LHCN-M2 (cell line): ENCODE results near the gene SUSD6. TPM values are rescaled to one million over a fixed set of nuclear protein-coding genes. Genes with fewer than 3 reads are reported as not detected.
A peak's percentile ranks its signal among the peaks of the same experiment; 100 is the strongest.
"Not testable (repeated sequence)": the region's sequence is repeated elsewhere in the genome, so short reads cannot be mapped to it uniquely, and the experiment has no call there.

ENCODE experiments used
- DNase-seq: peaks from one replicate; pipeline ENCODE4 v3.0.0-alpha.2; 2012; ENCODE audit warnings: low read depth
- total RNA-seq: library from RNA; depleted of rRNA; stranded (reverse); fragments of >200 nt; gene quantifications from 2 replicates; pipeline ENCODE4 v1.2.3, GENCODE V29; 2014

SUSD6 gene
- total RNA-seq, 1 experiment from 2014 or later: 6.8 TPM

DNA sequence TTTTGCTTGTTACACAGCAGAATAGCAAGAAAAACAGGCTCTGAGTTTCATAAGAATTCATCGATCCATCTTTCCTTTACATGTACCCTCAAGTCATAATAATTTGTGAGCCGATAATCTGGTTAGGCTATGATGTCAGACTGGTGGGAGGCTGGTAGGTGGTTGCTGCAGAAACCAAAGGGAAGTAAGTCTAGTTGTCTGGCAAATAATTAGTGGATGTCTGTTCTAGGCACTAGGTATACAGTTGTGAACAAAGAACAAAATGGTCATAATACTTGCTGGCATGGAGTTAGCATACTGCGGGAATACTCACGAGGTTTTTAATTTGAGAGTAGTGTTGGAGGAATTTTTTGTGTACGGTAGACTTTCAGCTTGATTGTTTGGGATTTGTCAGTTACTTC is 8.8 kb downstream of the SUSD6 start:
- no peak for DNase-seq

DNA sequence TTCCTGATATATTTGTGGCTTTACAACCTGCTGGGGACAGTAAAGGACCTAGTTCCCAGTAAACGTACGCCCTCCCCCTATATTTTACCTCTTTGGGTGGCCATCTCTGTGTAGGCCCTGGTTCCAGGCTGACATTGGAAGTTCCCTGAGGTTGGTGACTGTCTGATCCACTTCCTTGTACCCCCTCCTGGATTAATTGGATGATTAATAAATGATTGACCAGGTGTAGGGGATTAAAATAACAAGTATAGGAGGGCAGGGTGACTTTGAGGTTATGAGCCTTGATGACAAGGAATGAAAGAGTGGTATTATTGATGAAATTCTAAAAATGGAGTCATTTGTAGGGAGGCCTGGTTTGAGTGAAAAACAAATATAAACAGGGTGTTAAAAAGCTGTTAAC is 9.6 kb downstream of the SUSD6 start:
- DNase-seq: no peak

DNA sequence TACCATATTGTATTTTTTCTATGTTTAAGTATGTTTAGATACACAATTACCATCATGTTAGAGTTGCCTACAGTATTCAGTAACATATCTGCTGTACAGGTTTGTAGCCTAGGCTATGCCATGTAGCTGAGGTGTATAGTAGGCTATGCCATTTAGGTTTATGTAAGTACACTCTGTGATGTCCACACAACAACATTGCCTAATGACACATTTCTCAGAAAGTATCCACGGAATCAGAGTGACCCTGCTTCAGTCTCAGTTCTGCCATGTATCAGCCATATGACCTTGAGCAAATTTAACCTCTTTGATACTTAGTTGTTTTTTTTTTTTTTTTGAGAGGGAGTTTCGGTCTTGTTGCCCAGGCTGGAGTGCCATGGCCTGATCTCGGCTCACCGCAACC is 12.7 kb downstream of the SUSD6 start:
- DNase-seq: no peak

DNA sequence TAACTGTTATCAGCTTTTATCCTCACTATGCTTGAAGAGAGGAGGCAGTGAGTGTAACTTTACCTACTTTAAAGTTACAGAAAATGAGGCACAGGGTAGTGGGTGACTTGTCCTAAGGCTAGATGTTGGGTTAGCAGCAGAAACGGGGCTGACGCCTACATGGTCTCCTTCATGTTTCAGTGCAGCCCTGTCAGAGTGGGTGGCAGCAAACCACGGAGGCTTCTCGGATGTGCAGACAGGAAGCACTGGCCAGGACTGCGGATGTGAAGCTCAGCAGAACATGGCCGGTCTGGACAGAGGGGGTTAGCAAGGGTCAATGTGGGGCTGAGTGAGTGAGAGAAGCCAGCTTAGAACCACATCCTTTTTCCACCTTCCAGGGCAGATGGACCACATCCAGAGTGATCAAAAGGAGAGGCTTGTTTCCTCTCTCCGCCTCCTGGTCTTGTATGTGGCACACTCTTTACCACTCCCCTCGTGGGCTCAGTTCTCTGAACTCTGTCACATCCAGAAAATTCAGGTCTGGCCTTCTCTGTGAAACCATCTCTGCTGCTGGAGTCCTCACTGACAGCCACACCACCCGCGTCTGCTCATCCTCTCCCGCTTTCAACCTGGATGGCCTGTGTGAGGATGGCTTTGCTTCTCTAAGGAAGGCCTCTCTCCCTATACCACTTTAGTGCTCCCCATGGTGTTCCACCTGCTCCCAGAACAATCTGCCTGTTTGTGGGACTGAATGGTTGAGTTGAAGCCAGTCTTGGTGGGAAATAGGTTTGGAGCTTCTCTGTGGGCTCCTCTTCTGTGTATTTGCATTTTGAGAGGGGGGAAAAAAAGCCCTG is 14.1 kb downstream of the SUSD6 start:
- peak; percentile 24 for DNase-seq

DNA sequence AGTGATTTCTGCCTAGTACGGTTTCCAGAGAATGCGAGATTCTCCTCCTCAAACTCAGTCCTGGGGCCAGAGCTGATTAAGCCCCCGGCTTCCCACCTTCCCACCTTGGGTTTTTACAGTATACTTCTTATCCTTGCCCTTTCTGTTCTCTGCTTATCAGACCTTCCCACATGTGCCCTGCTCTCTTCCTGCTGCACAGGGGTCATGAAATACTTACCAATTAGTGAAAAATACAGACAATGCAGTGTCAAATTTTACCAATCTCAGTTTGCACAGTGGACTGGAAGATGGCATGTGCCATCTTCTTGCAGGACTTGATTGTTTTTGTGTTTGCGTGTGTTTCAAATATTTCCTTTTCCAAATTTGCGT is 14.7 kb downstream of the SUSD6 start:
- DNase-seq: no peak

DNA sequence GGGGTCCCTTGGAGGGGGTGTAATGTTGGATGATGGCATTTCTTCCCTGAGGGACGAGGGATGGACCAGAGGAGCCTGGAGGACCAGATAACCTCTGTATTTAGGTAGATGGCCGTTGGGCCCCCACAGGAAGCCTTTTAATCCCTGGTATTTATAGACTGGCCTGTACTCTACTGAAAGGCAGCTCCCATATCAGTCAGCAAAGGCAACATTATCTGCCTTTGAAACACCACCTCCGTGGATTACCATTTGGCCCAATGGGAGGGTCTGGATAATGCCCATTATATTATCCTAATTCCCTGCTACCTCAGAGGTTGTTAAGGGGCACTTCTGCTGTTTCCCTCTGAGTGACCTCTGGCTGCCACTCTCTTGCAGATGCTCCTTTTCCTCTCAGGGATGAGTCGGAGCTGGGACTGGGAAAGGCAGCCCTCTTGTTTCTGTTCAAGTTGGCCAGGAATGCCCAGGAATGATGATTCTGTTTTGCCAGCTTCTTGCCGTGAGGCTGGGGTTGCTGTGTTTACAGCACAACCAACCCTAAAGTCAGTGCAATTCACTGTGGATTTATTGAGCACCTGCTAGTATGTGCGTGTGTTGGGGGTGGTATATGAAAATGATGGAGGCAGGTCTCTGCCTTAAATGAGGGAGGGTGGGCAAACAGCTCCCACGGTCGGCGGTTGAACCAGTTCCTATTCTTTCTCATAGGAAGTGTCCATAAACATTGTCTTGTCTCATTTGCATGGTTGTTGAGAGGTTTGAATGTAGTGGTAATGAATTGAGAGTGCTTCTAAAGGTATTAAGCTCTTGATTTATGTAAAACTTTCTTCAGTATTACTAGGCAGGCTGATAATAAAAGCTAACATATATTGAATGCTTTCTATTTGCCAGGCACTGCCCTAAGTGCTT is 18.1 kb downstream of the SUSD6 start:
- peak; percentile 43 for DNase-seq

DNA sequence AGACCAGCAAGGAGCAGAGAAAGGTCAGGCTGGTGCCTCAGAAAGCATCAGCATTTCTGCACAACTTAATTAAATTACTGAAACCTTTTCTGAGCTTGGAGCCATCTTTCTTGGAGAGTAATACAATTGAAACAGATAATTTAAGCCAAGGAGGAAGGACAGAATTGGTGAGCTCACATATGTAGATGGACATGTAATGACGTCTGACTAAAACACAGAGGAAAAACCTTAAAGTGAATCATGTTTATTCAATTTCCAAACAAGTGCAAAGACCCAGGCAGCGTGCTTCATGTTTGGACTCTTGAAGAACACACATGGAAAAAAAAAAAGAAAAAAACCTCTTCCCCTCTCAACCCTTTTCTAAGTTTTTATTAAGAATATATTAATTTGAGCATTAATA is 19.0 kb downstream of the SUSD6 start:
- DNase-seq: no peak

DNA sequence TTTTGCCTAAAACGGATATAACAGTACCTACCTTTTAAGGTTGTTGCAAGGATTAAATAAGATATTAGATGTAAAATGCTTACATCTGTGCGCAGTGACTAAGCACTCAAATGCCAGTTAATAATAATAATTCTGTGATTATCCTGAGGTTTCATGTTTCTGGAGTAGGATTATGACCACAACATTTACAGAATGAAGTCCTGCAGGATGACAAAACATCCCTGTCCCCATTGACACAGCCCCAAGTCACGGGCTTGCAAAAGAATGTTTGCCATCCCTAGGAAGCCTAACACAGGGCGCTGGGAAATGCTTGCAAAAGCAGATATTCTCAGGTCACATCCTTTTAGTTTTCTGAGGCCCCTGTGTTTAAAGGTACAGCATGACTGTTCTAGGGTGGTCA is 20.1 kb downstream of the SUSD6 start:
- no peak for DNase-seq

DNA sequence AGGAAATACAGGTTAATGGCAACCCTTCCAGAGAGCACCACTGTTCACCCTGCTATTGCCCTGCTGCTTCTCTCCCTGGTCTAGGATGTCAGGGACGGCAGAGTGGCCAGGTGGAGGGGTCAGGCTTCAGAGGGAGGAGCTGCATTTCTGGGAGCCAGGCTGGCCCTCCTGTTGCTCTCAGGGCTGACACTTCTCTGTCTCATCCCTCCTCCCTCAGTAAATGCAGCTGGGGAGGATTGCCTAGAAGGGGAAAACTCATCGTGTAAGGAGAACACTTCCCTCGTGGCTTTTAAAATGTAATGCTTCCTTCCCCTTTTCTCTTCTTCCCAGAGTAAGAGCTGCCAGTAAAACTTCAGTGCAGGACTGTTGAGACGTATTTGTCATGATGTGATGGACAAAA is 20.8 kb downstream of the SUSD6 start:
- no peak for DNase-seq

DNA sequence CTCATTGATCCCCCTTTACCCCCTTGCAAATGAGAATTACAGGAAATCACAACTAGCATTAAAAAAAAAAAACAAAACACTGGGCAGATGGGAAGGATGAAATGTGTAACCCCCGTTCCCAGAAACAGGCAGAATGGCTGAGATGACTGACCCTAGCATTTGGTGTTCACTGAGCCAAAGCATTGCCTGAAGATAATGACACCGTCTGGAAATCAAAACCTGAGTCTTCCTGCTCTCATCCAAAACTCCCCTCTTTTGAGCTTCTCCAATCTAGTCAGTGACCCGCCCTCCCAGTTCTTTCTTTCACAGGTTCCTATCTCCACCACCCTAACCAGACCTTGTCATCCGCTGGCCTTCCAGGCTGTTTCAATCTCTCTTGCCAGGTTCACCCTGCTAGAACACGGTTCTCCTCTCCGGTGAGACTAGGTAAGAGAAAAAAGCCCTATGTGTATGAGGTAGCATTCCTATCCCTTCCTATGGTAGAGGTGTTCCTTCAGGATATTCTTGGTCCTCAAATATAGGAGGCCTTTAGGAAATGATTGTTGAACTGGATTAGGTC is 21.3 kb downstream of the SUSD6 start:
- DNase-seq: no peak

DNA sequence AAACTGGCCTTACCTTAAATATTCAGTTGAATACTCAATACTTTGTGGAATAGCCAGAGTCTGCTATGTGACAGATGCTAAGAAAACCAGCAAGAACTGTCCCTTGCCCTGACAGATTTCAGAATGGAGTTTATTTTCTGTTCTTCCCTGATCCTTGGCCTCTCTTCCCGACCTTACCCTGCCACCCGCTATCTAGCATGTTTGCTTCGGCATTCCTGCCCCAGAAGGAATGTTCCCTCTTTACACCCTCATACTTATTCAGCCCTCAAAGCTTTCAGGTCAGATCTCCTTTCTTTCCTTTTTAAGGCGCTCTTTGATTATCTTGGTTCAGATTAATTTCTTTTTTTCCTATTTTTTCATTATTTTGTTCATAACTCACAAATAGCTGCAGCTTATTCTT is 21.8 kb downstream of the SUSD6 start:
- no peak for DNase-seq

DNA sequence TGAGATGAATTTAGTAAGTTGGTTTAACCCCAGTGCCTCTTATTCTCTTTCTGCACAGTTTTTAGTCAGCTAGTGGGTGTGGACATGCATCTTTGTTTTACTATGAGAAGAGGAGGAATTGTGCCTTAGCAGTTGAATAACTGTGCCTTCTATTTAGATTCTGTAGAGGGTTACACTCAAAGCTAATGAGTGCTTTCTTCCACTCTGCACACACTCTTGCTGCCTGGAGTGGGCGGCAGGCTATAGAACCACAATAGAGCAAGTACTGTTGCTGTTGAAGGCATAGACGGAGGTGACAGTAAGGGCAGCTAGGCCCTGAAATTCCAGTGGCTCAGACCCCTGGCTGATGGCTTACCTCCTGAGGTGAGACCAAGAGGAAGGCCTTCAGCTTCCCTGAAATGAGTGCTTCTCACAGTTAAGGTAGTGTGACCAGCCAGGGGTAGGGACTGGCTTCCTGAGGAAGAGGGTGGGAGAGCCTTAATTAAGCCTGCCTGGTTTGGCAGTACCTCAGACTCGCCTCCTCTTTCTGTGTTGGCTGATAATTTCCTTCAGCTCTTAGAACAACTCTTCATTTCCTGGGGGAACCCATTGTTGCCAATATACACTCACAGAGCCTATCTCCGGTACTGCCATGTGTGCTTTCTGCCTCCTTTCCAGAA is 24.7 kb downstream of the SUSD6 start:
- no peak for DNase-seq

DNA sequence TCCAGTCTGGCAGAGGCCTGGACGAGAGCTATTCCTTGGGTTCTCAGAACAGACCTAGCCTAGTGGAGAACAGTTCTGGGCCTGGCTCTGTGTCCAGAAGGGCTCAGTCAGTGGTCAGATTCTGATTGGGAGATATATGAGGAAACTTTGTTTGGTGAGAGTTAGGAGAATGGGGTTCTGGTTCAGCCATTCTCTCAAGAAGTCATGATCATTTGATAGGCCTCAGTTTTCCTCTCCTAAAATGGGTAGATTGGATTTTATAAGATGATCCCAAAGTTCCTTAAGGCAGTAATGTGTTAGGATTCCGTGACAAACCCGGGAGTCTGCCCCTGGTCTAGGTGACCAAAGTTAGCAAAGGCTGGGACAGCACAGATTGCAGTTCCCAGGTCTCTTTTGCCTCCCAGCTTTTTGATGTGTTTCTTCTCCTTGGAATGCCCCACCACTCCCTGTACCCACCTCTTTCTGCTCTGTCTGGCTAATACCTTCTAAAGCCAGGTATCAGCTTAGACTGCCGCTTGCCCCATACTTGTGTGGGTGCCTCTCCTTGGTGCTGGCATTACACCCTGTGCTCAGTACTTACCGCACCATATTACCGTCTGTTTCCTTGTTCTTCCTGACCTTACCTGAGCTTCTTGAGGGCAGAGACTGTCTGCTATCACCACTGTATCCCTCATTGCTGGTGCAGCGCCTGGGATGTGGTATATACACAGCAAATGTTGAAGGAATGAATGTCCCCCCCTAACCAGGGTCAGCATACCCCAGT is 25.5 kb downstream of the SUSD6 start:
- DNase-seq: no peak

DNA sequence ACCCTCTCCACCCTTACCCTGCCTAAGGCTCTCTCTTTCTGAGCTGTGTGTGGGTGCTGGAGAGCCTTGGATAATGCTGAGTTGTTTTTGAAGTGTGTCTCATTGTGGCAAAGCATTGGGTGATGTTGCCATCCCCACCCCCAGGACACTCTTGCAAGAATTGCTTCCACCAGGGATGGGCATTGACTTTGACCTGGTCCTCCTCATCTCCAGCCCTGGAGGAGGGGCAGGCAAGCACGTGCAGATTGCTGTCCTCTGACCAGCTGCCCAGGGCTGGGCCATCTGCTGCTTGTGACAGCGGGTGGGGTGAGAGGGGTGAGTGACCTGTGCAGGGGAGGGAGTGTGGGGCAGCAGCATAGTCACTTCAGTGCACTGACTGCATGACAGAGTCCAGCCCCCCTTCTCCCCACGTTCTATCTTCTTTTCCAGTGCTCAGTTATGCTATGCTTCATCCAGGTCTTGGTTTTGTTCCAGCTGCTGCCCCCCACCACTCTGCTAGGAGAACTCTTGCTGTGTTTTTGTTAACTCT is 26.2 kb downstream of the SUSD6 start:
- DNase-seq: peak; percentile 30

DNA sequence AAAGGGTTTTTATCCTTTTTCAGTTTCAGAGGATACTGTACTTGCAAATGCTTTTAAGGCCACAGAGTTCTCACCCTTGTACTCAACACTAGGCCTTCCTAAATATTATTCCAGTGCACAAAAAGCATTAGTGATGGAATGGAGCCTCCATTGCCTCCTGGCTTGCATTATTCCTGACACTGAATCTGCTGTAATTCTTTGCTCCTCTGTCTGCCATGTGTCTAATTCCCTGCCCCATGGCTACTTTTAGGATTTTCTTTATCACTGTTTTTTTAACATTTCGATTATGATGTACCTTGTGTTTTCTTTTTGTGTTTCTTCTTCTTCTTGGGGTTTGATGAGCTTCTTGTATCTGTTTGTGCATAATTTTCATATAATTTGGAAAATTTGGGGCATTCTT is 29.5 kb downstream of the SUSD6 start:
- DNase-seq: no peak

DNA sequence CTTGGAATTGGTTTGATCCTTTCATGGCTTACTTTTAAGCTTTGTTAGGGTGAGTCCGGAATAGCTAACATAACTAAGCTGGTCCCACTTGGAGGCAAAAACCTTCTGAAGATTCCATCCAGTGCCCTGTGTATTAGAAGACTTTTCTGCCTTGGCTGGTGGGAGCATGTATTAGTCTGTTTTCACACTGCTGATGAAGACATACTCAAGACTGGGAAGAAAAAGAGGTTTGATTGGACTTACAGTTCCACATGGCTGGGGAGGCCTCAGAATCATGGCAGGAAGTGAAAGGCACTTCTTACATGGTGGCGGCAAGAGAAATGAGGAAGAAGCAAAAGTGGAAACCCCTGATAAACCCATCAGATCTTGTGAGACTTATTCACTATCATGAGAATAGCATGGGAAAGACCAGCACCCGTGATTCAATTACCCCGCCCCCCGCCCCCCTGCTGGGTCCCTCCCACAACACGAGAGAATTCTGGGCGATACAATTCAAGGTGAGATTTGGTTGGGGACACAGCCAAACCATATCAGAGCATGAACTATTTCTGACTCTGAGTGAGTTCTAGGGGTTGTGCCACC is 30.9 kb downstream of the SUSD6 start:
- not testable (repeated sequence) for DNase-seq

DNA sequence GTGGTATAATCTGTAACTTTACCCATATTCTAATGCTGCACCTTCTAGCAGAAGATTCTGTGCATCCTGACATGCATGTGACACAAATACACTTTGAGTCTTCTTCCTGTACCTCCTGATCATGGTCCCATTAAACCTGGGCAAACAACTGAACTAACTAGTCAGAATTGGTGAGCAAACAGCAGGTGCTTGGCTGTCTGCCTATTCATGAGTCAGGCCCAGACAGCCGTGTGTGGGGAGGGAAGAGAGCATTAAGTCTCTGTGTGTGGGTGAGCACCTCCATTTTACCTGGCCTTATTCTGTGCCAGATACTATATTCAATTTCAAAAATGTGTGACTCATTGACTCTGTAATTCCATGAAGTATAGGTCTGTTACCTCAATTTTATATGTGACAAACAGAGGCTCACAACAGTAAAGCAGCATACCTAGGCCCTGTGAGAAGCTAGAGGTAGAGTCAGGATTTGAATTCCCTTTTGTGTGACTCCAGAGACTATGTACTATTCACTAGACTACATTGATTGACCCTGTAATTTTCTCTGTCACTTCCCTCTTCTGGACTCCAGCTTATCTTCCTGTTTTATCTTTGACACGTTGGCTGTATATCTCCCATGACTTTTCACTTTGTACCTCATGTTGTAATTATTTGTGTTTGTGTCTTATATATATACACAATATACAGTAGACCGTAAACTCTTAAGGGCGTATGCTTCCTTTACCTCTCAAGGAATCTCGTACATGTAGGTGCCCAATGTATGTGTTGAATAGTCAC is 32.2 kb downstream of the SUSD6 start:
- peak; percentile 71 for DNase-seq

DNA sequence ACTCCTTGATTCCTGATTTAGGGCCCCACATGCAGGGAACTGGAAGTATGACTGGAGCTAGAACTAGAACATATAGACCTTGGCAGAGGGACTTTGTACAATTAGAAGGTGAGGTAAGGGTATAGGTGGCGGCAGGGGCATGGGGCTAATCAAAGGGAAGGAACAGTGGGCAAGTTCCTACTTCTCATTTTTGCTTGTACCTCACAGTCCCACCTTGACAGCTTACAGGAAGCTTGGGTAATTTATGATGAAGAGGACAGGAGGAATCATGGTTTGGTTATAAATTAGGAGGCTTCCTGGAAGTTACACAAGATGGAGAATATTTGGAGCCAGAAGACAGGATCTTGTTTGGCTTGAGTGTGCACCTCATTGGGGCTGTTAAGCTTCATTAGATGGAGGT is 33.4 kb downstream of the SUSD6 start:
- DNase-seq: no peak

DNA sequence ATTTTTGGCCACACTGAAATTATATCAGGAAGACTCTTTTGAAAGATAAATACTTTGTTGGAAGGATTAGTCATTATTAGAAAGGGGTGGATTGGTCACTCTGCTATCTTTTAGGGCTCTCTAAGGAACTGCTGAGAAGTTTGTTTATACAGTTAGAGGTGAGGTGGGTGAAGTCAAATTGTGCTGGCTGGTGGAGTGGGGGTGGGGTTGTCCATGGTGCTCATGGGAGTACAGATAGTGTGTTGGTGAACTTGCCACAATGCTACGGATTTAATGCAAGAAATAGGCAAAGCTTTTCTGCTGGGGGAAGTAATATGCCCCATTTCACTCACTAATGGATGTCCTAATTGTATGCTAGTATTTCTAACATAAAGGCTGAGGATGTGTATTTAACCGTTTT is 35.8 kb downstream of the SUSD6 start:
- no peak for DNase-seq

DNA sequence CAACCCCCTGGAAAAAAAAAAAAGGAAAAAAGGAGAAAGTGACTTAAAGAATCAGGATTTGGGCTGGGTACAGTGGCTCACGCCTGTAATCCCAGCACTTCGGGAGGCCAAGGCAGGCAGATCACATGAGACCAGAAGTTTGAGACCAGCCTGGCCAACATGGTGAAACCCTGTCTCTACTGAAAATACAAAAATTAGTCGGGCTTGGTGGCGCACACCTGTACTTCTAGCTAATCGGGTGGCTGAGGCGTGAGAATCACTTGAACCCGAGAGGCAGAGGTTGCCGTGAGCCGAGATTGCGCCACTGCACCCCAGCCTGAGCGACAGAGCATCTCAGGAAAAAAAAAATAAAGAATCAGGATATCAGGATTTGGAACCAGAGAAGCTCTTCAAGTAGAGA is 36.2 kb downstream of the SUSD6 start:
- not testable (repeated sequence) for DNase-seq
